Measurements from ENCODE around the gene ATRIP.

DNA sequence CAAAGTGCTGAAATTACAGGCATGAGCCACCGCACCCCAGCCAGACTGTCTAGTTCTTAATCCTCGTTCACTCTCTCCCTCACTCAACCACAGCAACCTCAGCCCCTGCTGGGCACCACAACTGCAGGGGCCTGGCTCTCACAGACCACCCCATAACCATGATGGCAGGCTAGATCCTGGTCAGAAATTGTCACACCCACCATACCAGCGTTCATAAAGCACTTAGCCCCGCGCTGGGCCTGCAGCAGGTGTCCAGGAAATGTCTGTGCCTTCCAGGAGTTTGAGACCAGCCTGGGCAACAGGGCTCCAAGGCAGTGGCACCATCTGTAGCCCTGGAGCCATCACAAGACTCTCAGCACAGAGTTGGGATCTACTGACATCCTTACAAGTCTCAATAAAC is 55.6 kb downstream of the ATRIP start:
- TF ChIP-seq TAF1 (IDR thresholded peaks at IDR 0.05; ENCODE audit: low read depth, low read length) (no peak), POLR2A (IDR thresholded peaks at IDR 0.05; ENCODE audit: low read depth, low read length) (no peak), SPI1 (IDR thresholded peaks at IDR 0.05; ENCODE audit: low read depth, low read length) (no peak), POLR2AphosphoS5 (IDR thresholded peaks at IDR 0.05; ENCODE audit: low read depth, low read length) (no peak)
